Measurements from ENCODE around the gene ATAD3C.
"Not testable (repeated sequence)": the region's sequence is repeated elsewhere in the genome, so short reads cannot be mapped to it uniquely, and the experiment has no call there.

The ATAD3C gene

DNA sequence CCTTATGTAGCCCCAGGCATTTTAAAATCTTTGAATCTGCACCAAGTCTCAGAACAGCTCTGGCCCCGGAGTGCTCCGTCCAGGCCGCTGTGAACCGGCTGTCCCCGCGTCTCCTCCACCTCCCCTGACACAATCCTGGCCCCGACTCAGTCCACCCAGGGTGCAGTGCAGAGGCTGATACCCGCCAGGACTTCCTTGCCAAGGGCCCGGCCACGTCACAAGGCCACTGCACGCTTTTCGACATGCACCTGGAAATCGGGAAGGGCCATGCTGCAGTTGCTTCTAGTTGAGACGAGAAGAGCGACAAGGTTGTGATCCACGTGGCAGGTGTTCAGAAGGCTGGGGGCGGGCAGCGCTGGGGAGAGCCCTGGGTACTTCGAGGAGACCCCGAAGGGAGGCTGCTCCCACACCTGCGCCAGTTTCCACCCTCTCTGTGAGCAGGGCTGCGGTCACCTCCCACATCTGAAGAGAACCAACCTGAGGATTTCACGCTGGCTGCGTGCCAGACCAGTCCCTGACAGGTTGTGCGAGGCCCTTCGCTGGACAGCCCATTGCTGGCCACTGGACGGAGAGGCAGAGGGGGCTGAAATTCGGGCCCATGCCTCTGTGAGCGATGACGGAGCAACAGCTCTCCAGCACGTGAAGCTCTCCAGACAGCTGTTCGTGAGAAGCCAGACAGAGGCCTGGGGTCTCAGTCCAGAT, 7.3 kb upstream of the ATAD3C start:
- no peak overlapping the region for H3K4me3 ChIP-seq (replicated peaks in 1 of 2; ENCODE audit: low read depth in 2 of 2, low read length in 2 of 2)
- TF ChIP-seq, protein P1, sequence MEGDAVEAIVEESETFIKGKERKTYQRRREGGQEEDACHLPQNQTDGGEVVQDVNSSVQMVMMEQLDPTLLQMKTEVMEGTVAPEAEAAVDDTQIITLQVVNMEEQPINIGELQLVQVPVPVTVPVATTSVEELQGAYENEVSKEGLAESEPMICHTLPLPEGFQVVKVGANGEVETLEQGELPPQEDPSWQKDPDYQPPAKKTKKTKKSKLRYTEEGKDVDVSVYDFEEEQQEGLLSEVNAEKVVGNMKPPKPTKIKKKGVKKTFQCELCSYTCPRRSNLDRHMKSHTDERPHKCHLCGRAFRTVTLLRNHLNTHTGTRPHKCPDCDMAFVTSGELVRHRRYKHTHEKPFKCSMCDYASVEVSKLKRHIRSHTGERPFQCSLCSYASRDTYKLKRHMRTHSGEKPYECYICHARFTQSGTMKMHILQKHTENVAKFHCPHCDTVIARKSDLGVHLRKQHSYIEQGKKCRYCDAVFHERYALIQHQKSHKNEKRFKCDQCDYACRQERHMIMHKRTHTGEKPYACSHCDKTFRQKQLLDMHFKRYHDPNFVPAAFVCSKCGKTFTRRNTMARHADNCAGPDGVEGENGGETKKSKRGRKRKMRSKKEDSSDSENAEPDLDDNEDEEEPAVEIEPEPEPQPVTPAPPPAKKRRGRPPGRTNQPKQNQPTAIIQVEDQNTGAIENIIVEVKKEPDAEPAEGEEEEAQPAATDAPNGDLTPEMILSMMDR (IDR thresholded peaks at IDR 0.05; ENCODE audit: low read depth, low read length), result no peak
- DNase-seq (ENCODE audit: low read depth in 2 of 2), result no peak

DNA sequence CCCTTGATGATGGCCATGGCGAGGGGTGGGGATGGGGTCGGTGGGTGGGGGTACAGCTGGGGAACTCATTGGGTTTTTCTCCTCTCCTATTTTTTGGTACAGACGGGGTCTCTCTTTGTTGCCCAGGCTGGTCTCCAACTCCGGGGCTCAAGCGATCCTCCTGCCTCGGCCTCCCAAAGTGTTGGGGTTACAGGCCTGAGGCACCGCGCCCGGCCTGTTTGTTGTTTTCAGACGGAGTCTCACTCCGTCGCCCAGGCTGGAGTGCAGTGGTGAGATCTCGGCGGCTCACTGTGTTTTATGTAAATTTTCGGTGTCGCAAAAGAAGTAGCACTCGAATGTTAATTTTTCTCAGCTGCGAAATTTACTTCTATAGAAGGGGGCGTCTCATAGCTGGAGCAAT, 2.9 kb upstream of the ATAD3C start:
- not testable (repeated sequence) for DNase-seq (ENCODE audit: low read depth in 2 of 2)

DNA sequence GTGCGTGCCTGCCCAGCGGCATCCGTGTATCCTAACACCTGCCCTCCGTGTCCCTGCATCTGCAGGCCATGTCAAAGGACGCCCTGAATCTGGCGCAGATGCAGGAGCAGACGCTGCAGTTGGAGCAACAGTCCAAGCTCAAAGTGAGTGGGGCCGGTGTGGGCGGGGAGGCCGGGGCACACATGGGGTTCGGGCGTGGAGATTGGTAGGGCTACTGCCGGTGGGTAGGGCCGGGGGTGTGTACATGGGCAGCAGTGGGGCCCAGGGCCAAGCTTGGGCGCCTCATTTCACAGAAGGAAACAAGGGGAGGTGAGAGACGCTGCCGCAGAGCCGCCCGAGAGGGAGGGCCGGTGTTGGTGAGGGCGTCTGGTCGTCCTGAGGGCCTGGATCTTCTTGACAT, 1.1 kb downstream of the ATAD3C start:
- H3K4me3 ChIP-seq (replicated peaks in 1 of 2; ENCODE audit: low read depth in 2 of 2, low read length in 2 of 2); DNase-seq (ENCODE audit: low read depth in 2 of 2): not testable (repeated sequence)

More for the DNA sequence above, 2.9 kb upstream of the ATAD3C start:
- not testable (repeated sequence) for H3K4me3 ChIP-seq (replicated peaks in 1 of 2; ENCODE audit: low read depth in 2 of 2, low read length in 2 of 2)

DNA sequence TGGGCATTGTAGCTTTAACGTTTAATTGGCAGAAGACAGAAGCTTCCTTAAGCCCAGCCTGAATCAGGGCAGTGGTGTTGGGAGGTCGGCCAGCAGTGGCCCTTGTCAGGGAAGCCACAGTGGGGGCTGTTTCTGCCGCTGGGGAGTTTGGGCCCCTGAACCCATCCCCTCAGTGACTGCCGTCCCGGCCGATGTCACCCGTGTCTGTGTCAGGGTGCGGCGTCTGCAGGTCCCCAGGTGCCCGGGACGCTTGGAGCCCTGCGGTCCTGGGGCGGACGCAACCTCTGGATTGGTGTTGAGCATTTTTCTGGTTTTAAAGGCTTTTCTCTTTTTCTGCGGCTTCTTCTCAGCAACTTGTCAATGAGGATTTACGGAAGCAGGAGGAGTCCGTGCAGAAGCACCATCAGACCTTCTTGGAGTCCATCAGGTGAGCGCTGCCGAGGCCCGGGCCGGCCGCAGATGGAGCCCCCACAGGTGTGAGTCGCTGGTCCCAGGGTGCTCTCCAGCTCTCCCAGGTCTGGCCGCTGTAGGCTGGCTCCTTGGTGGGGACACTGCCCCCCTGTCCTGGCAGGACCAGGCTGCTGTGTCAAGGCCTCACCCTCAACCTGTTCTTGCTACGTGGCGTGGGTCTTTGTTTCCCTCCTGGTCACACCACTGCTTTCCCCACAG, 2.3 kb downstream of the ATAD3C start:
- no peak for DNase-seq (ENCODE audit: low read depth in 2 of 2)
- TF ChIP-seq, protein P1 (IDR thresholded peaks at IDR 0.05; ENCODE audit: low read depth, low read length), result no peak

DNA sequence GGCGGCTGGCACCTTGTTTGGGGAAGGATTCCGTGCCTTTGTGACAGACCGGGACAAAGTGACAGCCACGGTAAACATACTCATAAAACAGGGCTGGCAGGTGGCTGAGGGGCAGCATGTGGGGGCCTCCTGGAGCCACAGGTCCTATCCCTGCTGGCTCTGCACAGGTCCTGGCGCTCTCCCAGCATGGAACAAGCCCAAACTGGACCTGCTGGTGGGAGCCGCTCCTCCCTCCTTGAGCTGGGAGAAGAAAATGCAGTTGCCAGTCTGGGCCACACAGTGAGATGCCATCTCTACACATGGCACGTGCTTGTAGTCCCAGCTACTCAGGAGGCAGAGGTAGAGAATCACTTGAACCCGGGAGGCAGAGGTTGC, 2.9 kb downstream of the ATAD3C start:
- not testable (repeated sequence) for H3K4me3 ChIP-seq (replicated peaks in 1 of 2; ENCODE audit: low read depth in 2 of 2, low read length in 2 of 2); DNase-seq (ENCODE audit: low read depth in 2 of 2)

More for the DNA sequence above, 2.3 kb downstream of the ATAD3C start:
- H3K4me3 ChIP-seq (replicated peaks in 1 of 2; ENCODE audit: low read depth in 2 of 2, low read length in 2 of 2), result no peak overlapping the region

DNA sequence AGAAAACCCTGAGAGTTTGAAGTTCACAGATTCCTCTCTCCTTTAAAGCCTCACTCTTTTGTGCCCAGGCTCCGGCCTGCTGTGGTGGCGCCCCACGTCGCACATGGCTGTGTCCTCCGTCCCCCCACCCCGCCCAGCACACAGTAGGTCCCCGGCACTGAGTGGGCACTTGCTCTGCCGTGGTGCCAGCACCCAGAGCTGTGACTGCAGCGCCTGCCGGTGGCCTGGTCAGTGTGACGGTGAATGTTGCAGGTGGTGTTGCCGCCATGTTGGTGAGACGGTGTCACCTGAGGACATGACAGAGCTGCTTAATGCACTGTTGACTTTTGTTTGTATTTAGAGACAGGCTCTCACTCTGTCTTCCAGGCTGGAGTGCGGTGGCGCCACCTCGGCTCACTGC, 3.4 kb downstream of the ATAD3C start:
- no peak overlapping the region for H3K4me3 ChIP-seq (replicated peaks in 1 of 2; ENCODE audit: low read depth in 2 of 2, low read length in 2 of 2)
- TF ChIP-seq, protein P1 (IDR thresholded peaks at IDR 0.05; ENCODE audit: low read depth, low read length), result no peak
- DNase-seq (ENCODE audit: low read depth in 2 of 2), result no peak

DNA sequence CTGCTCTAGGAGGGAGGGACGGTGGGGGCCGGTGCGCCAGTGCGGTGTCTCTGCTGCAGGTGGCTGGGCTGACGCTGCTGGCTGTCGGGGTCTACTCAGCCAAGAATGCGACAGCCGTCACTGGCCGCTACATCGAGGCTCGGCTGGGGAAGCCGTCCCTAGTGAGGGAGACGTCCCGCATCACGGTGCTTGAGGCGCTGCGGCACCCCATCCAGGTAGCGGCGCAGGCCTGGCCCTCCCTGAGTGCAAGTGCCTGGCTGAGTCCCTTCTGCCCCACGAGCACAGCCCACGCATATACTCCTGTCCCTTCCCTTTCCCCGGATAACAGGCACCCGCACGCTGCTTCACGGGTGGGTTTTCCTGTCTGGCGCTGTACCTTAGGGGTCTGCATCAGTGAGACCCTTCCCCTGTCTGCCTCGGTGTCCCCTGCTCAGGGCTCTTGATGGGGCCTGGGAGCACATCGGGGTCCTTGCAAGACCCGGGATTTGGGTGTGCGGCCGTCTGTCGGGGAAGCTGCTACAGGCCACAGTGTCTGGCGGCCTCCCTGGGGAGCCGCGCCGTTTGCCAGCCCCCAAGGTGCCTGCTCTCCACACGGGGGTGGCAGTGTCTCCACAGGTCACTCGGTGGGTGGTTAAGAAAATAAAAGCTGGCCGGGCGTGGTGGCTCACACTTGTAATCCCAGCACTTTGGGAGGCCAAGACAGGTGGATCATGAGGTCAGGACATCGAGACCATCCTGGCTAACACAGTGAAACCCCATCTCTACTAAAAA, 5.0 kb downstream of the ATAD3C start:
- DNase-seq (ENCODE audit: low read depth in 2 of 2); H3K4me3 ChIP-seq (replicated peaks in 1 of 2; ENCODE audit: low read depth in 2 of 2, low read length in 2 of 2): not testable (repeated sequence)

DNA sequence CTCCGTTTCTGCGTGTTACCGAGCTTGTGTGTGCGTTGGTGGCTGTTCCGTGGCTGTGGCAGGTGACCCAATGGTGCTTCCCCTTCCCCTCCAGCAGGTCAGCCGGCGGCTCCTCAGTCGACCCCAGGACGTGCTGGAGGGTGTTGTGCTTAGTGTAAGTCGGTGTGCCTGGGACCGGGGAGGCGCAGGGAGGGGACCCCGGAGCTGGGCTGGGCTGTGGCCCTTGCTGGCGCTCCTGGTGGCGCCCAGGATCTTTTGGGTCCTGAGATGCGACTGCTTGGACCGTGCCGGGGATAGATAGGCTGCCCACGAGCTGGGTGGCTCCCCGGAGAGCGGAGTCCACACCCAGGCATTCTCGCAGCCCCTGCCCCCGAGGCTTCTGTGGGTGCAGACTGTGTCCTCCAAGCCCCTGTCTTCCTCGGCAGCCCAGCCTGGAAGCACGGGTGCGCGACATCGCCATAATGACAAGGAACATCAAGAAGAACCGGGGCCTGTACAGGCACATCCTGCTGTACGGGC, 5.9 kb downstream of the ATAD3C start:
- DNase-seq (ENCODE audit: low read depth in 2 of 2), result no peak
- H3K4me3 ChIP-seq (replicated peaks in 1 of 2; ENCODE audit: low read depth in 2 of 2, low read length in 2 of 2), result no peak overlapping the region
- TF ChIP-seq, protein P1 (IDR thresholded peaks at IDR 0.05; ENCODE audit: low read depth, low read length), result no peak

DNA sequence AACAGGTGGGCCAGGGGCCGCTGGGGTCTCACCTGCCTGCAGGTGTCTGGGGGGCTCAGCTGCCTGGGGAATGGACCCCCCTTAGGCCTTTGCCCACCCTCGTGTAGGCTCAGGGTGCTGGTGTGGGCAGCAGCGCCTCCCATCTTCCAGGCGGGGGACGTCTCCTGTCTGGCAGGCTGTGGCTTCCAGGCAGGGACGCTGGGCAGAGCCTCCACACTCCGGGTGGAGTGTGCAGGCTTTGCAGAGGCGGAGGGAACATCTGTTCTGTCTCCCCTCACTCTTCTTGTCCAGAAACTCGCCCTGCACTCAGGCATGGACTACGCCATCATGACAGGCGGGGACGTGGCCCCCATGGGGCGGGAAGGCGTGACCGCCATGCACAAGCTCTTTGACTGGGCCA, 6.4 kb downstream of the ATAD3C start:
- not testable (repeated sequence) for DNase-seq (ENCODE audit: low read depth in 2 of 2); H3K4me3 ChIP-seq (replicated peaks in 1 of 2; ENCODE audit: low read depth in 2 of 2, low read length in 2 of 2)

DNA sequence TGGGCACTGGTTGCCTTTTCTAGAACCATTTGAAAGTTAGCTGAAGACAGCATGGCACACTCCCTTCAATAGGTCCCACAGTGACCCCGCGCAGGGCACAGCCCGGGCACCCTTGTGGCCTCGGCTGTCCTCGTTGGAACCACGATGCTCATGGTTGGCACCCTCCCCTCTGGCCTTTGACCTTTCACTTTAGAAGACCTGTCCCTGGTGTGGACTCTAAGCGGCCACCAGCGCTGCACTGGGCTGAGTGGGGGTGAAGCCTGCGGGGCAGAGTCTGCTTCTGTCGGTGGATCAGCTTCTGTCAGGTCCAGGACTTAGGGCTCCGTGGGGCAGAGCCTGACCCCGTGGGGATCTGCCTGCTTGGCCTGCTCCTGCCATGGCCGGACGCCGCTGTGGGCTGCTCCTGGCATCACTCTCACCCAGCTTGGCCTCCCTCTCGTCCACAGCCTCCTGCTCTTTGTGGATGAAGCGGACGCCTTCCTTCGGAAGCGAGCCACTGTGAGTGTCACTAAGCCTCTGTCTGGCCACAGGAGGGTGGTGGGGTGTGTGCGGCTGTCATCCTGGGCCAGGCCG, 7.3 kb downstream of the ATAD3C start:
- DNase-seq (ENCODE audit: low read depth in 2 of 2); H3K4me3 ChIP-seq (replicated peaks in 1 of 2; ENCODE audit: low read depth in 2 of 2, low read length in 2 of 2): not testable (repeated sequence)

DNA sequence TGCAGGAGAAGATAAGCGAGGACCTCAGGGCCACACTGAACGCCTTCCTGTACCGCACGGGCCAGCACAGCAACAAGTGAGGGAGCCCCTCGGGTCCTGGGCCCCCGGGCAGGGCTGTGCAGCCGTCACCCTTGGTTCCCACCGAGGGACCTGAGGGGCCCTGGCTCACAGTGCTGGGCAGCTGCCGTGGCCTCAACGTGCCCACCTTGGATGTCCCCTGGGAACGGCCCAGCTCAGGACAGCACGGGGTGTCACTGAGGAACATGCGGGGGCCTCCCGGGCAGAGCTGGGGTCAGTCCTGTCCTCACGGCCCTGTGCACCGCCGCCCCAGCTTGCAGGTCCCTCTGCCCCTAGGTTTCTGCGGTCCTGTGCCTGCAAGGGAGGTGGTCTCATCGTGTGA, 9.7 kb downstream of the ATAD3C start:
- not testable (repeated sequence) for H3K4me3 ChIP-seq (replicated peaks in 1 of 2; ENCODE audit: low read depth in 2 of 2, low read length in 2 of 2); DNase-seq (ENCODE audit: low read depth in 2 of 2)

DNA sequence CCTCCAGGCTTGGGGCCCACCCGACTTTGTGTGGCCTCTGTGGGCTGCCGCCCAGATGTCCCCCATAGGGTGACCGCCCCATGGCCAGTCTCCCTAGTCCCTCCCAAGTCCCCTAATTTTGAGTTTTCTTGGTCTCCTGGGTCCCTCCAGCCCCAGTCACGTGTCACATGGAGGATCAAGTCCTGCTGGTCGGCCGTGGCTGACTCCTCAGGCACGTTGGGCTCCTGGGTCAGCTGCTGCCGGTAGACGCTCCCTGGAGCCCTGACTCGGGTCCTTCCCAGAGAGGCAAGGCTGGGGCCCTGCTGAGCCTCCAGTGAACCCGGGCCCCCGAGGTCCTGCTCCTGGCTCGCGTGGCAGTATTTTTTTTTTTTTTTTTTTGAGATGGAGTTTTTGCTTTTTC, 10.2 kb downstream of the ATAD3C start:
- not testable (repeated sequence) for DNase-seq (ENCODE audit: low read depth in 2 of 2); H3K4me3 ChIP-seq (replicated peaks in 1 of 2; ENCODE audit: low read depth in 2 of 2, low read length in 2 of 2)
